HG03039 (cell line): ENCODE measurements around the gene NABP2.
"Not testable (repeated sequence)": the region's sequence is repeated elsewhere in the genome, so short reads cannot be mapped to it uniquely, and the experiment has no call there.

Experiments used
- ATAC-seq: cut with Tn5 transposase; IDR thresholded peaks from one replicate; pipeline ENCODE4 v1.9.1; 2021; ENCODE audit warnings: mild to moderate bottlenecking, moderate library complexity; ENCODE audit not compliant: unreplicated experiment

NABP2 gene

DNA sequence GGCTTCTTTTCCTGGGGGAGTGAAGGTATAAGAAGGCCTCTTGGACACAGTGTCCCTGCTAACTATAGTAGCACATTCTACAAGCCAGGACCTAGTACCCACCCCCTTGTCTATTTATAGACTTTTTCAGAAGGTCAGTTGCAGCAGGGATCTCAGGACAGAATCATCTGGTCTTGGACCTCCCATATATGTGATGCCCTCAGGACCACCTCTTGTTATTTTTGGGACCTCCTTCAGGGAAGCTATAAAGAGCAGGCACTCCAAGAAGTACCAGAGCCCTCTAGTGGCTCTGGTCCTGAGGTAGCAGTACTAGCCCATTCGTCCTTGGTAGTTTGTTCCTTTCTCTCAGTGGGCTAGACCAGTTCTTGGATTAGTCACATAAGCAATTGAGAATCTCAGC, 46.9 kb downstream of the NABP2 start:
- no peak for ATAC-seq

DNA sequence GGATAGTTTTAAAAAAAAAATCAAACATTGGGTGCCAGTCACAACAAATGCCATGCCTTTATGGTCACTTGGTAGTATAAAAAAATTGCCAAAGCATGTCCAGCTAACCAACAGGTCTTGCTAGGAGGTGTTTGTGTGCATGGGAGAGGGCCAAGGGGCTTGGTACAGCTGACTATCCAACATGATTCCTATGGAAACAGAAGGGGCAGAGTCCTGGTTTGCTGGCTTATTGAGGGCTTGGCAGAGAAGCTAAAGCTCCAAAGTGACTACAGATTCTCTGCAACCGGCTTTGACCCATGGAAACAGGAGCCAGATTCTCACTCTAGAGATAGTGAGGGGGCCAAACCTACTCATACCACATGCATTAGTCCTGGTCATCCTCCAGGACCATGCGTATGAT, 48.3 kb downstream of the NABP2 start:
- ATAC-seq = not testable (repeated sequence)

- ATAC-seq = no peak
These were observed 50.2 kb downstream of the NABP2 start for GRCh38 chr12:56274299-56274698.

- no peak for ATAC-seq
These were observed 54.8 kb downstream of the NABP2 start for GRCh38 chr12:56278905-56279304.
